Mesendoderm (in vitro differentiated cells): ENCODE results near the gene GLT1D1.
"Not testable (repeated sequence)": the region's sequence is repeated elsewhere in the genome, so short reads cannot be mapped to it uniquely, and the experiment has no call there.

Source experiments
- DNase-seq: peaks from one replicate; pipeline ENCODE4 v3.0.0; 2013
- H2AK5ac ChIP-seq: 2 replicates; pipeline ENCODE4 v1.6.1; 2013; ENCODE audit warnings: low read length, inconsistent platforms
- H2BK120ac ChIP-seq: 2 replicates; pipeline ENCODE4 v1.6.1; 2013; ENCODE audit warnings: low read depth, mild to moderate bottlenecking, low read length, moderate library complexity, mixed read lengths
- H2BK15ac ChIP-seq: replicated peaks from 2 replicates; pipeline ENCODE4 v1.6.1; 2013; ENCODE audit warnings: low read depth, mild to moderate bottlenecking, moderate library complexity
- H2BK5ac ChIP-seq: 2 replicates; pipeline ENCODE4 v1.6.1; 2013; ENCODE audit warnings: low read length, inconsistent platforms
- H3K18ac ChIP-seq: 2 replicates; pipeline ENCODE4 v1.6.1; 2013; ENCODE audit warnings: mild to moderate bottlenecking, low read length, mixed read lengths
- H3K23ac ChIP-seq: one replicate; pipeline ENCODE4 v1.6.1; 2013; ENCODE audit warnings: low read length
- H3K27ac ChIP-seq: 2 replicates; pipeline ENCODE4 v1.5.1; 2013; ENCODE audit warnings: low read depth, mild to moderate bottlenecking, inconsistent platforms, low read length, moderate library complexity
- H3K27me3 ChIP-seq: 2 replicates; pipeline ENCODE4 v1.6.1; 2013; ENCODE audit warnings: low read length, control low read depth, mild to moderate bottlenecking, inconsistent platforms; ENCODE audit not compliant: insufficient read depth, poor library complexity
- H3K36me3 ChIP-seq: 2 replicates; pipeline ENCODE4 v1.6.1; 2013; ENCODE audit warnings: low read length, inconsistent platforms; ENCODE audit not compliant: control insufficient read depth, insufficient read depth
- H3K4ac ChIP-seq: one replicate; pipeline ENCODE4 v1.6.1; 2013; ENCODE audit warnings: low read depth, mild to moderate bottlenecking, low read length, moderate library complexity
- H3K4me1 ChIP-seq: 2 replicates; pipeline ENCODE4 v1.6.1; 2013; ENCODE audit warnings: low read depth, low read length, inconsistent platforms; ENCODE audit not compliant: control insufficient read depth
- H3K4me2 ChIP-seq: 2 replicates; pipeline ENCODE4 v1.6.1; 2013; ENCODE audit warnings: low read length
- H3K4me3 ChIP-seq: 2 replicates; pipeline ENCODE4 v1.5.1; 2013; ENCODE audit warnings: mild to moderate bottlenecking, low read length
- H3K56ac ChIP-seq: one replicate; pipeline ENCODE4 v1.6.1; 2013; ENCODE audit warnings: low read length
- H3K79me1 ChIP-seq: 2 replicates; pipeline ENCODE4 v1.6.1; 2013; ENCODE audit warnings: low read length, inconsistent platforms
- H3K79me2 ChIP-seq: 2 replicates; pipeline ENCODE4 v1.6.1; 2013; ENCODE audit warnings: mild to moderate bottlenecking, low read length; ENCODE audit not compliant: control insufficient read depth, insufficient read depth
- H3K9ac ChIP-seq: 2 replicates; pipeline ENCODE4 v1.6.1; 2013; ENCODE audit warnings: low read length, inconsistent platforms
- H4K5ac ChIP-seq: one replicate; pipeline ENCODE4 v1.6.1; 2013; ENCODE audit warnings: low read length
- H4K8ac ChIP-seq: one replicate; pipeline ENCODE4 v1.6.1; 2013; ENCODE audit warnings: low read depth, mild to moderate bottlenecking, control low read depth, low read length, moderate library complexity
- whole genome bisulfite sequencing: extraction: QIAGEN DNeasy Blood & Tissue Kit; methylation state at CpG from one replicate; pipeline ENCODE4 v1.1.7; 2013; ENCODE audit warnings: low lambda C conversion rate, missing lambda C conversion rate; ENCODE audit not compliant: insufficient coverage; ENCODE audit errors: extremely low coverage; 5-methylcytosine and 5-hydroxymethylcytosine counted together

The GLT1D1 gene

GRCh38 chr12:128833418-128833817, 19.9 kb upstream of the GLT1D1 start:
- Histone ChIP-seq H3K4ac (no peak overlapping the region), H4K8ac (no peak overlapping the region), H3K9ac (no peak overlapping the region), H3K56ac (no peak overlapping the region), H3K18ac (no peak overlapping the region), H3K27me3 (no peaks in the 10 kb centered on the region), H3K27ac (no peak overlapping the region), H3K4me1 (no peaks in the 10 kb centered on the region), H3K79me1 (no peaks in the 10 kb centered on the region), H3K36me3 (no peaks in the 10 kb centered on the region), H4K5ac (no peak overlapping the region), H2BK120ac (no peak overlapping the region), H3K79me2 (no peaks in the 10 kb centered on the region), H3K23ac (no peak overlapping the region), H3K4me2 (no peak overlapping the region), H2BK15ac (no peak overlapping the region), H2BK5ac (no peak overlapping the region), H3K4me3 (no peak overlapping the region), H2AK5ac (no peak overlapping the region)
- DNase-seq, result no peak
- no CpG with 5 or more reads among the region's 10 CpGs for WGBS

- H3K4ac ChIP-seq, H3K36me3 ChIP-seq, H3K56ac ChIP-seq, H3K18ac ChIP-seq, H2BK15ac ChIP-seq, H3K9ac ChIP-seq, H2BK120ac ChIP-seq, H3K27ac ChIP-seq, H4K8ac ChIP-seq, H4K5ac ChIP-seq, H3K23ac ChIP-seq, H3K79me1 ChIP-seq, H3K4me3 ChIP-seq, H3K4me2 ChIP-seq, H2AK5ac ChIP-seq, H2BK5ac ChIP-seq, H3K79me2 ChIP-seq, DNase-seq, H3K27me3 ChIP-seq, H3K4me1 ChIP-seq: not testable (repeated sequence)
- no CpG with 5 or more reads among the region's 12 CpGs for WGBS
Measured at GRCh38 chr12:128839885-128840284, 13.4 kb upstream of the GLT1D1 start.

- H3K36me3 ChIP-seq, result no peaks in the 10 kb centered on the region
- H3K79me1 ChIP-seq, result no peaks in the 10 kb centered on the region
- no peak for DNase-seq
- no peak overlapping the region for H2AK5ac ChIP-seq
- H4K8ac ChIP-seq, result no peak overlapping the region
- no peaks in the 10 kb centered on the region for H3K27me3 ChIP-seq
- no peak overlapping the region for H4K5ac ChIP-seq
- H2BK5ac ChIP-seq, result no peak overlapping the region
- no peak overlapping the region for H2BK15ac ChIP-seq
- H3K9ac ChIP-seq, result no peak overlapping the region
- H3K27ac ChIP-seq, result no peak overlapping the region
- no peaks in the 10 kb centered on the region for H3K79me2 ChIP-seq
- WGBS, result 100% methylated on average over 1 of the region's 8 CpGs
- no peak overlapping the region for H2BK120ac ChIP-seq
- no peak overlapping the region for H3K56ac ChIP-seq
- H3K4me2 ChIP-seq, result no peak overlapping the region
- H3K23ac ChIP-seq, result no peak overlapping the region
- no peak overlapping the region for H3K4ac ChIP-seq
- no peaks in the 10 kb centered on the region for H3K4me1 ChIP-seq
- H3K18ac ChIP-seq, result no peak overlapping the region
- no peak overlapping the region for H3K4me3 ChIP-seq
Measured at GRCh38 chr12:128840862-128841468, 12.3 kb upstream of the GLT1D1 start.

GRCh38 chr12:128842579-128842978, 10.7 kb upstream of the GLT1D1 start:
- Histone ChIP-seq H4K8ac (no peak overlapping the region), H3K4me1 (no peaks in the 10 kb centered on the region), H2BK15ac (no peak overlapping the region), H3K18ac (no peak overlapping the region), H3K36me3 (no peaks in the 10 kb centered on the region), H3K79me1 (no peaks in the 10 kb centered on the region), H3K9ac (no peak overlapping the region), H3K4me2 (no peak overlapping the region), H3K79me2 (no peaks in the 10 kb centered on the region), H3K27ac (no peak overlapping the region), H3K4me3 (no peak overlapping the region), H3K56ac (no peak overlapping the region), H2AK5ac (no peak overlapping the region), H4K5ac (no peak overlapping the region), H3K4ac (no peak overlapping the region), H3K27me3 (no peaks in the 10 kb centered on the region), H3K23ac (no peak overlapping the region), H2BK5ac (no peak overlapping the region), H2BK120ac (no peak overlapping the region)
- WGBS, result no CpG with 5 or more reads among the region's 11 CpGs
- DNase-seq, result no peak

GRCh38 chr12:128843538-128843937, 9.7 kb upstream of the GLT1D1 start:
- H3K4me3 ChIP-seq, result no peak overlapping the region
- H3K79me2 ChIP-seq, result no peaks in the 10 kb centered on the region
- H4K5ac ChIP-seq, result no peak overlapping the region
- H3K18ac ChIP-seq, result no peak overlapping the region
- no peak overlapping the region for H3K56ac ChIP-seq
- no peak overlapping the region for H3K4ac ChIP-seq
- no peak overlapping the region for H3K9ac ChIP-seq
- no peak overlapping the region for H2BK15ac ChIP-seq
- H3K27ac ChIP-seq, result no peak overlapping the region
- no peak overlapping the region for H4K8ac ChIP-seq
- H2BK5ac ChIP-seq, result no peak overlapping the region
- no peaks in the 10 kb centered on the region for H3K79me1 ChIP-seq
- H3K4me2 ChIP-seq, result no peak overlapping the region
- no peak overlapping the region for H2BK120ac ChIP-seq
- H3K4me1 ChIP-seq, result no peaks in the 10 kb centered on the region
- WGBS, result no CpG with 5 or more reads among the region's 4 CpGs
- no peak overlapping the region for H2AK5ac ChIP-seq
- DNase-seq, result no peak
- no peak overlapping the region for H3K23ac ChIP-seq
- no peaks in the 10 kb centered on the region for H3K27me3 ChIP-seq
- no peaks in the 10 kb centered on the region for H3K36me3 ChIP-seq

- DNase-seq, result peak; percentile 73
Measured at GRCh38 chr12:128844031-128844635, 9.1 kb upstream of the GLT1D1 start.

More at GRCh38 chr12:128844031-128844635, 9.1 kb upstream of the GLT1D1 start:
- H3K27ac ChIP-seq, result no peak overlapping the region
- H3K4me2 ChIP-seq, result no peak overlapping the region
- no peaks in the 10 kb centered on the region for H3K79me1 ChIP-seq
- no peak overlapping the region for H3K56ac ChIP-seq
- no peak overlapping the region for H4K8ac ChIP-seq
- no peaks in the 10 kb centered on the region for H3K79me2 ChIP-seq
- H3K27me3 ChIP-seq, result no peaks in the 10 kb centered on the region
- no peak overlapping the region for H4K5ac ChIP-seq
- H3K18ac ChIP-seq, result no peak overlapping the region
- H3K4ac ChIP-seq, result no peak overlapping the region
- no CpG with 5 or more reads among the region's 11 CpGs for WGBS
- no peak overlapping the region for H3K23ac ChIP-seq
- H3K36me3 ChIP-seq, result no peaks in the 10 kb centered on the region
- no peak overlapping the region for H3K4me3 ChIP-seq
- H2AK5ac ChIP-seq, result no peak overlapping the region
- H2BK5ac ChIP-seq, result no peak overlapping the region
- H2BK15ac ChIP-seq, result no peak overlapping the region
- no peak overlapping the region for H2BK120ac ChIP-seq
- H3K9ac ChIP-seq, result no peak overlapping the region
- no peaks in the 10 kb centered on the region for H3K4me1 ChIP-seq
